ENCODE results near the gene FITM2.
"Not testable (repeated sequence)": the region's sequence is repeated elsewhere in the genome, so short reads cannot be mapped to it uniquely, and the experiment has no call there.

FITM2 gene

GRCh38 chr20:44348168-44348659, 37.2 kb upstream of the FITM2 start:
- in situ Hi-C loops (cut with HindIII; ENCODE audit: low pct_ligation_motif_present, low sequenced_read_pairs), result no loop called here

GRCh38 chr20:44345941-44346340, 34.9 kb upstream of the FITM2 start:
- H3K27ac ChIP-seq; DNase-seq; in situ Hi-C loops (cut with HindIII; ENCODE audit: low pct_ligation_motif_present, low sequenced_read_pairs); H3K27me3 ChIP-seq (replicated peaks); H3K36me3 ChIP-seq (replicated peaks); H3K4me3 ChIP-seq (ENCODE audit: low read depth, low read length): not testable (repeated sequence)

More at GRCh38 chr20:44348168-44348659, 37.2 kb upstream of the FITM2 start:
- Histone ChIP-seq H3K36me3 (replicated peaks) (no peaks in the 10 kb centered on the region), H3K27me3 (replicated peaks) (no peaks in the 10 kb centered on the region), H3K27ac (no peak overlapping the region), H3K4me3 (ENCODE audit: low read depth, low read length) (no peak overlapping the region)
- TF ChIP-seq CTCF (IDR thresholded peaks at IDR 0.05; ENCODE audit: low read depth, low read length, missing control alignments), result no peak
- DNase-seq, result no peak

- no peak for DNase-seq
- Histone ChIP-seq H3K27me3 (replicated peaks) (no peaks in the 10 kb centered on the region), H3K4me3 (ENCODE audit: low read depth, low read length) (no peak overlapping the region), H3K27ac (no peak overlapping the region), H3K36me3 (replicated peaks) (no peaks in the 10 kb centered on the region)
- no peak for TF ChIP-seq CTCF (IDR thresholded peaks at IDR 0.05; ENCODE audit: low read depth, low read length, missing control alignments)
- in situ Hi-C loops (cut with HindIII; ENCODE audit: low pct_ligation_motif_present, low sequenced_read_pairs), result no loop called here
These were observed 34.1 kb upstream of the FITM2 start for GRCh38 chr20:44345147-44345546.

- TF ChIP-seq CTCF (IDR thresholded peaks at IDR 0.05; ENCODE audit: low read depth, low read length, missing control alignments), result no peak
- Histone ChIP-seq H3K4me3 (ENCODE audit: low read depth, low read length) (no peak overlapping the region), H3K27me3 (replicated peaks) (no peaks in the 10 kb centered on the region), H3K36me3 (replicated peaks) (no peaks in the 10 kb centered on the region), H3K27ac (no peak overlapping the region)
- in situ Hi-C loops (cut with HindIII; ENCODE audit: low pct_ligation_motif_present, low sequenced_read_pairs), result no loop called here
- no peak for DNase-seq
These were observed 33.7 kb upstream of the FITM2 start for GRCh38 chr20:44344723-44345122.

- no peak overlapping the region for H3K4me3 ChIP-seq (ENCODE audit: low read depth, low read length)
- in situ Hi-C loops (cut with HindIII; ENCODE audit: low pct_ligation_motif_present, low sequenced_read_pairs), result no loop called here
- no peak for DNase-seq
- H3K27me3 ChIP-seq (replicated peaks), result no peaks in the 10 kb centered on the region
- no peak for TF ChIP-seq CTCF (IDR thresholded peaks at IDR 0.05; ENCODE audit: low read depth, low read length, missing control alignments)
- H3K36me3 ChIP-seq (replicated peaks), result no peaks in the 10 kb centered on the region
- H3K27ac ChIP-seq, result no peak overlapping the region
These were observed 32.2 kb upstream of the FITM2 start for GRCh38 chr20:44343162-44343675.

GRCh38 chr20:44342248-44342647, 31.2 kb upstream of the FITM2 start:
- no peak overlapping the region for H3K4me3 ChIP-seq (ENCODE audit: low read depth, low read length)
- no peak overlapping the region for H3K27ac ChIP-seq
- in situ Hi-C loops (cut with HindIII; ENCODE audit: low pct_ligation_motif_present, low sequenced_read_pairs), result no loop called here
- no peaks in the 10 kb centered on the region for H3K27me3 ChIP-seq (replicated peaks)
- no peak for TF ChIP-seq CTCF (IDR thresholded peaks at IDR 0.05; ENCODE audit: low read depth, low read length, missing control alignments)
- no peak for DNase-seq
- H3K36me3 ChIP-seq (replicated peaks), result no peaks in the 10 kb centered on the region
